ENCODE measurements around the gene SOSTDC1.

GRCh38 chr7:16422103-16422435 lies 43.5 kb downstream of the SOSTDC1 start:
- TF ChIP-seq POLR2A (IDR thresholded peaks at IDR 0.05; ENCODE audit: low read length) (no peak), GATA1 (IDR thresholded peaks at IDR 0.05; ENCODE audit: low read depth, low read length) (no peak)
